Osteocyte (in vitro differentiated cells): ENCODE results near the gene MAD2L1BP. TPM values are rescaled to one million over a fixed set of nuclear protein-coding genes. Genes with fewer than 3 reads are reported as not detected.

Source experiments
- DNase-seq: peaks from one replicate; pipeline ENCODE4 v3.0.0; 2021; ENCODE audit warnings: mixed read lengths; ENCODE audit not compliant: unreplicated experiment; ENCODE audit errors: extremely low spot score
- H3K27ac Mint-ChIP-seq: one replicate; pipeline ENCODE4 v1.8.0; 2021; ENCODE audit warnings: mild to moderate bottlenecking, mixed read lengths; ENCODE audit not compliant: unreplicated experiment
- H3K27me3 Mint-ChIP-seq: one replicate; pipeline ENCODE4 v1.8.0; 2021; ENCODE audit warnings: mixed read lengths; ENCODE audit not compliant: unreplicated experiment
- H3K36me3 Mint-ChIP-seq: one replicate; pipeline ENCODE4 v1.8.0; 2021; ENCODE audit warnings: mixed read lengths; ENCODE audit not compliant: unreplicated experiment
- H3K4me1 Mint-ChIP-seq: one replicate; pipeline ENCODE4 v1.8.0; 2021; ENCODE audit warnings: mixed read lengths; ENCODE audit not compliant: unreplicated experiment
- H3K4me3 Mint-ChIP-seq: one replicate; pipeline ENCODE4 v1.8.0; 2021; ENCODE audit warnings: mild to moderate bottlenecking, moderate library complexity, mixed read lengths; ENCODE audit not compliant: unreplicated experiment
- H3K9me3 Mint-ChIP-seq: one replicate; pipeline ENCODE4 v1.8.0; 2021; ENCODE audit warnings: mixed read lengths; ENCODE audit not compliant: unreplicated experiment
- CTCF ChIP-seq: fragments of 200-600 bp; sonication (generic); IDR thresholded peaks from 2 replicates; pipeline ENCODE4 v1.5.0; 2021; ENCODE audit warnings: antibody characterized with exemption, mild to moderate bottlenecking, moderate library complexity
- total RNA-seq: library from RNA; stranded (reverse); gene quantifications from 2 replicates; pipeline ENCODE4 v1.2.1, GENCODE V29; 2021

The MAD2L1BP gene
- total RNA-seq, 1 donor from 2014 or later: 27.5 TPM

- no peak for DNase-seq
- peaks cover 31% of the 10 kb centered on the region for H3K36me3 Mint-ChIP-seq
Measured at GRCh38 chr6:43674291-43674690, 38.7 kb downstream of the MAD2L1BP start.

GRCh38 chr6:43674921-43675320, 39.3 kb downstream of the MAD2L1BP start:
- Mint-ChIP-seq H3K4me3 (no peak overlapping the region), H3K27ac (no peak overlapping the region), H3K36me3 (peaks cover 31% of the 10 kb centered on the region), H3K27me3 (no peaks in the 10 kb centered on the region), H3K9me3 (no peaks in the 10 kb centered on the region), H3K4me1 (no peaks in the 10 kb centered on the region)
- DNase-seq: no peak
- no peak for TF ChIP-seq CTCF

More at GRCh38 chr6:43674291-43674690, 38.7 kb downstream of the MAD2L1BP start:
- no peaks in the 10 kb centered on the region for H3K27me3 Mint-ChIP-seq
- no peaks in the 10 kb centered on the region for H3K9me3 Mint-ChIP-seq
- no peaks in the 10 kb centered on the region for H3K4me1 Mint-ChIP-seq
- H3K4me3 Mint-ChIP-seq: no peak overlapping the region
- TF ChIP-seq CTCF: no peak
- no peak overlapping the region for H3K27ac Mint-ChIP-seq

GRCh38 chr6:43676962-43677606, 41.4 kb downstream of the MAD2L1BP start:
- H3K36me3 Mint-ChIP-seq: peaks cover 24% of the 10 kb centered on the region

GRCh38 chr6:43677759-43678158, 42.1 kb downstream of the MAD2L1BP start:
- Mint-ChIP-seq H3K4me3 (no peak overlapping the region), H3K27me3 (no peaks in the 10 kb centered on the region), H3K36me3 (peaks cover 23% of the 10 kb centered on the region), H3K4me1 (no peaks in the 10 kb centered on the region), H3K27ac (no peak overlapping the region), H3K9me3 (no peaks in the 10 kb centered on the region)
- no peak for DNase-seq
- TF ChIP-seq CTCF: no peak

More at GRCh38 chr6:43676962-43677606, 41.4 kb downstream of the MAD2L1BP start:
- Mint-ChIP-seq H3K4me3 (no peak overlapping the region), H3K27me3 (no peaks in the 10 kb centered on the region), H3K27ac (no peak overlapping the region), H3K9me3 (no peaks in the 10 kb centered on the region), H3K4me1 (no peaks in the 10 kb centered on the region)
- no peak for DNase-seq
- no peak for TF ChIP-seq CTCF

GRCh38 chr6:43678341-43678740, 42.7 kb downstream of the MAD2L1BP start:
- Mint-ChIP-seq H3K9me3 (no peaks in the 10 kb centered on the region), H3K36me3 (peaks cover 20% of the 10 kb centered on the region), H3K27ac (no peak overlapping the region), H3K27me3 (no peaks in the 10 kb centered on the region), H3K4me3 (no peak overlapping the region), H3K4me1 (no peaks in the 10 kb centered on the region)
- no peak for TF ChIP-seq CTCF
- DNase-seq: no peak
